HUES64 (cell line): ENCODE measurements around the gene ARMC9.

ENCODE experiments used
- H3K27ac ChIP-seq: 2 replicates; pipeline ENCODE4 v1.7.0; 2013; ENCODE audit warnings: low read depth, low read length, inconsistent platforms
- H3K27me3 ChIP-seq: 2 replicates; pipeline ENCODE4 v1.6.1; 2013; ENCODE audit warnings: mild to moderate bottlenecking, low read length; ENCODE audit not compliant: insufficient read depth
- H3K36me3 ChIP-seq: 2 replicates; pipeline ENCODE4 v1.6.1; 2013; ENCODE audit warnings: mild to moderate bottlenecking, low read length; ENCODE audit not compliant: insufficient read depth
- H3K4me1 ChIP-seq: 2 replicates; pipeline ENCODE4 v1.6.1; 2013; ENCODE audit warnings: mild to moderate bottlenecking, low read length, moderate library complexity; ENCODE audit not compliant: insufficient read depth
- H3K4me3 ChIP-seq: 2 replicates; pipeline ENCODE4 v1.5.1; 2013; ENCODE audit warnings: mild to moderate bottlenecking, low read length, moderate library complexity
- H3K9ac ChIP-seq: 2 replicates; pipeline ENCODE4 v1.6.1; 2013; ENCODE audit warnings: mild to moderate bottlenecking, low read depth, low read length
- H3K9me3 ChIP-seq: 2 replicates; pipeline ENCODE4 v1.6.1; 2013; ENCODE audit warnings: low read depth, low read length; ENCODE audit not compliant: insufficient read depth
- WGBS: fragments of 150-250, 120-280 bp; methylation state at CpG from one replicate; pipeline ENCODE4 v1.1.7; 2013; ENCODE audit warnings: missing lambda C conversion rate; 5-methylcytosine and 5-hydroxymethylcytosine counted together

ARMC9 gene

DNA sequence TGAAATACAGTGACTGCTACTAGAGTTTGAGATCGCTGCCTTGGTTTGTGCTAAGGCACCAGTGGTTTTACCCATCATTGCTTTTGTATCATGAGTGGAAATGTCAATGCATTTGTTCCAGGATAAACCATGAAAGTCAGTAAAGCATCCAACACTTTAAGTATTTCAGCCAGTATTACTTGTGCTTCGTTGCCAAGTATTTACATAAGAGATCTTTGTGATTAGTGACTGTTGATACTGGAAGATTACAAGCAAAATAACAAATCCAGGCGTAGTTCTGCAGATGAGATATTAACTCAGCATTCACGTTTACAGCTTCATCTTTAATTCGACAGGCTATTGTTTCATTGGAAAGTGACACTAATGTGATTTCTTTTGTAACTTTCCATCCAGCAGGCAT, 106.8 kb downstream of the ARMC9 start:
- Histone ChIP-seq H3K4me3 (no peak overlapping the region), H3K9ac (no peak overlapping the region), H3K4me1 (peaks cover 3% of the 10 kb centered on the region; the same call in 1 of the 2 replicates), H3K27me3 (no peaks in the 10 kb centered on the region), H3K36me3 (no peaks in the 10 kb centered on the region), H3K9me3 (no peaks in the 10 kb centered on the region), H3K27ac (no peak overlapping the region)
- WGBS: 89% methylated on average over 5 of the region's 5 CpGs

DNA sequence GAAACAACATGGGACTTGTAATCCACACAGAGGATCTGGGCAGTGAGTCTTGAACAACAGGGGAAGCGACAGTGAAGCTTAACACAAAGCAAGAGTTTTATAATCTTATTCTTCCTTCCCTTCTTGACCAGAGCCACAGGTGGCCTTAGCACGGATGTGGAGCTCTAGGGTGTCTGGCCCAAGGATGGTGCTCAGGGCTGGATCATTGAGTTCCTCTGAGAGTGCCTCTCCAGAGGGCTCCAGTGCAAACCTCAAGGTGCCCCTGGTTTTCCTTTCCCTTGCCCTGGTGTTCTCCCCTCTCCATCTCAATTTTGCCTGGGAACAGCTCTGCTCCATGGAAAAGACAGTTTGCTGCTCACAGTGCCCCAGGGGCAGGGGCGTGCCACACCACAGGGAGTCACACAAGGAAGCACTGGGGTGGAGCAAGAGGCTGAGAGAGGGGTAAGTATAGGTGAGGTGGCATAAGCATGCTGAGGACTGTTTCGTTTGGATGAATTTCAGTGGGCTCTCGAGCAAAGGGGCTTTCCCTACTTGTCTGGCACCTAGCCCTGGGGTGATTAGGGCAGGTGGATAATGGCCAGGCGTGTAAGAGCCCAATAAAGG, 108.5 kb downstream of the ARMC9 start:
- no peak overlapping the region for H3K27ac ChIP-seq
- H3K36me3 ChIP-seq: no peaks in the 10 kb centered on the region
- H3K27me3 ChIP-seq: no peaks in the 10 kb centered on the region
- H3K4me3 ChIP-seq: no peak overlapping the region
- 79% methylated on average over 6 of the region's 6 CpGs for WGBS
- H3K4me1 ChIP-seq: peaks cover 3% of the 10 kb centered on the region; the same call in 1 of the 2 replicates
- H3K9me3 ChIP-seq: no peaks in the 10 kb centered on the region
- no peak overlapping the region for H3K9ac ChIP-seq

DNA sequence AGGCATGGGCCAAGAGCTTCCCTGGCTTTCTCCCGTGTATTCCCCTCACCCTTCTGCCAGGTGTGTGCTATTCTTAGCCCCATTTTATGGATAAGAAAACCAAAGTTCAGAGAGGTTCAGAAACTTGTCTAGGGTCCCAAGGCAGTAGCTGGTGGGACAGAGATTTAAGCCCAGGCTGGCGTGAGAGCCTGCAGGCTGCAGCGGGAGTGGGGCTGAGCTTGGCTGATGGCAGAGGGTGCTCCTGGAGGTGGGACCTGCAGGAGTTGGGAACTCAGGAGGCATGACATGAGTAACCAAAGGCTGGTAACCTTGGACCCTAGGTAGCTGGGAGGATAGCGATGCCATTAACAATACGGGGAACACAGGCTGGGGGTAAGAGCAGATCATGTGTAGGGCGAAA, 109.8 kb downstream of the ARMC9 start:
- no peaks in the 10 kb centered on the region for H3K27me3 ChIP-seq
- no peak overlapping the region for H3K4me3 ChIP-seq
- H3K27ac ChIP-seq: no peak overlapping the region
- no peaks in the 10 kb centered on the region for H3K36me3 ChIP-seq
- H3K9me3 ChIP-seq: no peaks in the 10 kb centered on the region
- WGBS: 93% methylated on average over 6 of the region's 6 CpGs
- H3K4me1 ChIP-seq: peaks cover 3% of the 10 kb centered on the region; the same call in 1 of the 2 replicates
- no peak overlapping the region for H3K9ac ChIP-seq

DNA sequence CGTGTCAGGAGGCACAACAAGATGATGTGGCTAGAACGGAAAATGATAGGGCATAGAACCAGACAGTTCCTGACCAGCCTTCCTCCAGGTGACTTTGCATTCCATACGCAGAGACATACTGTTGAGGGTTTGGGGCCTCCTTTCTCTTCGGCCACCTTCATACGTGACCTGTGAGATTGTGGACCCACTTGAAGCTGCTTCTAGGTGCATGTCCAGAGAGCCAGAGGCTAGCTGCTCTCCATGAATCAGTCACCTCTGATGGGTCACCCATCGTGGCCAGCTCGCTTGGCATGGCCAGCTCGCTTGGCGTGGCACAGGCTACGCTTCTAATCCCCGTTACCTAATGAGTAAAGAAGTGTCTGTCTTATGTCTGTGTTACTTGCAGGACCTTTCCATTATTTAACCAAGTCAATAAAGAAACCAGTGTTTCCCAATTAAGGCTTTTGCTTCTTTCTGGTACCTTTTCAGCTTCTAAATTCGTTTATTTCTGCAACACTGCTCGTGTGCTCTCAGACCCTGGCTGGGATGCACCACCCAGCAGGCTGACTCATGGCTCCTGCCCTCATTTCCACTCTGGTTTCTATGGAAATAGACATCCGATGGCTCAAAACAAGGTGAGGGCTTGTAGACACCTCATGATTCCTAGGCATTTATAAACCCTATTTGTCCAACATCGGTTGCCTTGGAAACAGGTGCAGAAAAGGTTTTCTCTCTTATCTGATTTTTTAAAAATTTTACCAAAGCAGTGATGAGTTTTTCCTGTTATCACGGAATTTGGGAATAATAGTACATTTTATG, 110.4 kb downstream of the ARMC9 start:
- WGBS: 93% methylated on average over 15 of the region's 16 CpGs
- Histone ChIP-seq H3K4me3 (no peak overlapping the region), H3K9me3 (no peaks in the 10 kb centered on the region), H3K36me3 (no peaks in the 10 kb centered on the region), H3K4me1 (peaks cover 3% of the 10 kb centered on the region; the same call in 1 of the 2 replicates), H3K9ac (no peak overlapping the region), H3K27me3 (no peaks in the 10 kb centered on the region), H3K27ac (no peak overlapping the region)

DNA sequence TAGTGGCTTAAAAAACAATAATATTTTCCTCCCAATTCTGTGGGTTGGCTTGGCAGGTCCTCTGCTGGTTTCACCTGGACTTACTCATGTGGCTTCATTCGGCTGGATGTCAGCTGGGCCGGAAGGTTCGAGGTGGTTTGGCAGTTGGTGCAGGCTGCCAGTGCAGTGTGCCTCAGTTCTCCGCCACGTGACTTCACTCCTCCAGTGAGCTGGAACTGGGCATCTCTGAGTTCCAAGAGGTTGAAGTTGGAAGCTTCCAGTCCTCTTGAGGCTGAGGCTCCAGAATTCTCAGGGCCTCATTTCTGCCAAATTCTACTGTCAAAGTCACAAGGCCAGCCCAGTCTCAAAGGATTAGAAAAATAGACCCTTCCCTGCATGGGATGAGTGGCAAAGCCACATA, 113.6 kb downstream of the ARMC9 start:
- 94% methylated on average over 5 of the region's 5 CpGs for WGBS
- H3K9me3 ChIP-seq: no peaks in the 10 kb centered on the region
- no peak overlapping the region for H3K4me3 ChIP-seq
- H3K27me3 ChIP-seq: no peaks in the 10 kb centered on the region
- no peaks in the 10 kb centered on the region for H3K4me1 ChIP-seq
- no peak overlapping the region for H3K9ac ChIP-seq
- no peaks in the 10 kb centered on the region for H3K36me3 ChIP-seq
- no peak overlapping the region for H3K27ac ChIP-seq

DNA sequence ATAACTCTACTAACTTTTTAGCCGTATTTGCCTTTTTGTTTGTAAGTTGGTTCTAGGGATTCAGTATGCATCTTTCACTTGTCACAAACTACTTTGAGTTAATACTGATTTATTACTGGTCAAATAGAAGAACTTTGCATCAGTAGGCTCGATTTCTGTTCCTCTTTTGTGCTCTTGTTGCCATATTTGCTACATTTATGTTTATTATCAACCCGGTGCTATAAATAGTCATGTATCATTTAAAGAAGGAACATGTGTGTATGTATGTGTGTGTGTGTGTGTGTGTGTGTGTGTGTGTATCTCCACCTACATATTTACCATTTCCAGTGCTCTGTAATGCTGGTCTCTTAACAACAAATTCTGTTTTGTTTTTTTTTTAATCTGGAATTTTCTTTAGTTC, 117.5 kb downstream of the ARMC9 start:
- no peak overlapping the region for H3K9ac ChIP-seq
- WGBS: 97% methylated on average over 3 of the region's 3 CpGs
- no peaks in the 10 kb centered on the region for H3K27me3 ChIP-seq
- no peaks in the 10 kb centered on the region for H3K4me1 ChIP-seq
- 0 out of 2 replicates have a peak, but pooled peaks cover 3% of the 10 kb centered on the region for H3K36me3 ChIP-seq
- H3K27ac ChIP-seq: no peak overlapping the region
- H3K4me3 ChIP-seq: no peak overlapping the region
- no peaks in the 10 kb centered on the region for H3K9me3 ChIP-seq

DNA sequence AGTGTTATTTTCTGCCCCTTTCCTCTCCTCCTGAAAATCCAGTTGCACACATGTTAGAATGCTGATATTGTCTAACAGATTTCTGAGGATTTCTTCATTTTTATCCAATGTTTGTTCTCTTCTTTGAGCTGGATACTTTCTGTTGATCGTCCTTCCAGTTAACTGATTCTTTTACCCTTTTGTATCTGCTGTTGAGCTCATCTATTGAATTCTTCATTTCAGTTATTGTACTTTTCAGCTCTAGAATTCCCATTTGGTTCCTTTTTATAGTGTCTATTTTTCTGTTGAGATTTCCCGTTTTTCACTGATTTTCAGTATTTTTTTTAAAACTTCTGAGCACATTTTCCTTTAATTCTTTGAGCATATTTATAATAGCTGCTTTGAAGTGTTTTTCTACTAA, 119.1 kb downstream of the ARMC9 start:
- H3K4me3 ChIP-seq: no peak overlapping the region
- no peak overlapping the region for H3K9ac ChIP-seq
- 0 out of 2 replicates have a peak, but pooled peaks cover 3% of the 10 kb centered on the region for H3K36me3 ChIP-seq
- no peaks in the 10 kb centered on the region for H3K27me3 ChIP-seq
- 100% methylated on average over 1 of the region's 2 CpGs for WGBS
- no peaks in the 10 kb centered on the region for H3K9me3 ChIP-seq
- H3K4me1 ChIP-seq: no peaks in the 10 kb centered on the region
- no peak overlapping the region for H3K27ac ChIP-seq

DNA sequence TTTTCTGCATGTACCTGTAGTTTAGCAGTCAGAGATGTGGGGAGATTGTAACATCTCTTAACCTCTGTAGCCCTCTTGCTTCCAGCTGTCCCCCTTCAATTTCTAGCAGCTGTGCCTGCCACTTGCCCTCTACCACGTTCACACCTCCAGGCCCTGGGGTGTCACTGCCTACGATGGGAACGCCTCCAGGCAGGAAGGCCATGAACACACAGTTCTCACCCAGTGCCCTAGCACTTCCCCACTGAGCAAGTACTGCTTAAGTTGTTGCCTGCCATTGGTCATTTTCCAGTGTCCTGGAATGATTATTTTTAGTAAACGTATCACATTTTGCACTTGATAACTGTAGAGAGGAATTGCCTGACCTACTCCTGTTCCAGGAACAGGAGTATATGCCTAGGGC, 120.0 kb downstream of the ARMC9 start:
- Histone ChIP-seq H3K4me3 (no peak overlapping the region), H3K27me3 (no peaks in the 10 kb centered on the region), H3K9ac (no peak overlapping the region), H3K27ac (no peak overlapping the region), H3K9me3 (no peaks in the 10 kb centered on the region), H3K4me1 (no peaks in the 10 kb centered on the region), H3K36me3 (0 out of 2 replicates have a peak, but pooled peaks cover 3% of the 10 kb centered on the region)
- 81% methylated on average over 4 of the region's 4 CpGs for WGBS

DNA sequence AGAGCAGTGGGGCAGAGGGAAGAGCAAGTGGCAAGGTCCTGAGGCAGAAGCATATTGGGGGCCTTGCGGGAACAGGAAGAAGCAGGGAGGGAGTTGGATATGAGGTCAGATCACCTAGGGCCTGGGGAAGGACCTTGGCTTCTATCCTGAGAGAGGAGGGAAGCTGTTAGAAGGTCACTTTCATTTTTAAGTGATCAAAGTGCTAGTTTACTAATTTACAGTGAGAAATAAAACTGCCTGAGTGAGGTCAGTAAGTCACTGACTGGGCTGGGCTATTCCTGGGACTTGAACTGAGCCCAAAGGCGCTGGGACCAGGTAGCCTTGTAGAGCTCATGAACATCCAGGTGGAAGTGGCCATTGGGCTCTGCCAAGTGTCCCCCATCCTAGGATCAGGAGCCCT, 120.5 kb downstream of the ARMC9 start:
- Histone ChIP-seq H3K4me3 (no peak overlapping the region), H3K36me3 (0 out of 2 replicates have a peak, but pooled peaks cover 3% of the 10 kb centered on the region), H3K9me3 (no peaks in the 10 kb centered on the region), H3K4me1 (no peaks in the 10 kb centered on the region), H3K9ac (no peak overlapping the region), H3K27me3 (no peaks in the 10 kb centered on the region), H3K27ac (no peak overlapping the region)
- 70% methylated on average over 2 of the region's 2 CpGs for WGBS

DNA sequence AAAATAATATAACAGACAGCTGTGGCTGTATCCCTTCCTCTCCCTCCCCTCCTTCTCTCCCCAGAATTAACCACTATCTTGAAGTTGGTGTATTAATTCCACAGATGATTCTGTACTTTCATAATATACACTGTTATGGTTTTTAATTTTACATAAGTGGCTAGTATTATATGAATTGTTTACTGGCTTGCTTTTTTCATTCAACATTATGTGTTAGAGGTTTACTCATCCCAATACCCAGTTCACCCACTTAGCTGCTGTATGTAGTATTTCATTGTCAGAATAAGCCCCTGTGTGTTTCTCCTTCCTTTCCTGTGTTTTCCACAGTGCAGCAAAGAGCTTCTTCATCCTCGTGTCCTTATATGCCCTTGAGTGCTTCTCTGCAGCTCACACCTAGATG, 121.4 kb downstream of the ARMC9 start:
- no peaks in the 10 kb centered on the region for H3K4me1 ChIP-seq
- H3K36me3 ChIP-seq: 0 out of 2 replicates have a peak, but pooled peaks cover 3% of the 10 kb centered on the region
- H3K27me3 ChIP-seq: no peaks in the 10 kb centered on the region
- H3K27ac ChIP-seq: no peak overlapping the region
- 100% methylated on average over 1 of the region's 1 CpG for WGBS
- H3K9me3 ChIP-seq: no peaks in the 10 kb centered on the region
- no peak overlapping the region for H3K4me3 ChIP-seq
- no peak overlapping the region for H3K9ac ChIP-seq

DNA sequence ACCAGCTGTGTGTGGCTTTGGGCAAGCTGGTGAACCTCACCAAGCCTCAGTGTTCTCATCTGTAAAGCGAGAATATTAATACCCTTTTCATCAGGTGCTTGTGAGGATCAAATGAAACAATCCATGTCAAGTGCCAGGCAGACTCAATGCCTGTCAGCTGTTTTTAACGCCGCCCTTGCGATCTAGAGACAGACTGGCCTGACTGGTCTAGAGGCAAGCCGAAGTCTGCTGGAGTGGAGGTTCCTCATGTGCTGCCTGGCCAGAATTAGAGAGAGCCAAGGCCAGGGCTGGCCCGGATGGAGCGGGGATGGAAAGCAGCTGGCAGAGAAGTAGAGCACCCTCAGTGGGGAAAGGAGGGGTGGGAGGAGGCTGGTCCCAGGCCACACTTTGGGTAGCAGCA, 122.6 kb downstream of the ARMC9 start:
- H3K4me3 ChIP-seq: no peak overlapping the region
- no peak overlapping the region for H3K27ac ChIP-seq
- no peak overlapping the region for H3K9ac ChIP-seq
- no peaks in the 10 kb centered on the region for H3K27me3 ChIP-seq
- H3K36me3 ChIP-seq: 0 out of 2 replicates have a peak, but pooled peaks cover 3% of the 10 kb centered on the region
- H3K4me1 ChIP-seq: no peaks in the 10 kb centered on the region
- WGBS: 94% methylated on average over 7 of the region's 7 CpGs
- no peaks in the 10 kb centered on the region for H3K9me3 ChIP-seq
